T-helper 17 cell (primary cell): ENCODE results near the gene TPPP. TPM values are rescaled to one million over a fixed set of nuclear protein-coding genes. Genes with fewer than 3 reads are reported as not detected.

Experiments used
- ATAC-seq: fragments of 150-1000 bp; cut with Tn5 transposase; 2 replicates; pipeline ENCODE4 v1.10.0; 2021; ENCODE audit warnings: mild to moderate bottlenecking, moderate library complexity
- DNase-seq, 3 donors: peaks; one replicate each; pipeline versions ENCODE4 v3.0.0 to v3.0.0-alpha.2; 2020 to 2021
- H3K9me3 ChIP-seq: one replicate; pipeline ENCODE4 v1.7.0; 2013; ENCODE audit warnings: low read length, mild to moderate bottlenecking; ENCODE audit not compliant: control insufficient read depth, poor library complexity, severe bottlenecking
- H3K27ac Mint-ChIP-seq: one replicate; pipeline ENCODE4 v1.8.0; 2022; ENCODE audit warnings: mild to moderate bottlenecking, moderate library complexity, mixed read lengths
- H3K27me3 Mint-ChIP-seq: one replicate; pipeline ENCODE4 v1.8.0; 2022; ENCODE audit warnings: mixed read lengths
- H3K36me3 Mint-ChIP-seq: one replicate; pipeline ENCODE4 v1.8.0; 2022; ENCODE audit warnings: low read depth, mixed read lengths
- H3K4me1 Mint-ChIP-seq: one replicate; pipeline ENCODE4 v1.8.0; 2022; ENCODE audit warnings: mild to moderate bottlenecking, mixed read lengths
- H3K4me3 Mint-ChIP-seq: one replicate; pipeline ENCODE4 v1.8.0; 2022; ENCODE audit warnings: mild to moderate bottlenecking, moderate library complexity, mixed read lengths
- total RNA-seq, 4 donors: library from RNA in 2 of 4; stranded (reverse) in 2 of 4; gene quantifications; one replicate each; pipeline ENCODE4 v1.2.3 and lab custom pipeline; 2022 to 2026

Gene TPPP
- total RNA-seq, 2 donors from 2014 or later, result 17.3 to 35.4 TPM

DNA sequence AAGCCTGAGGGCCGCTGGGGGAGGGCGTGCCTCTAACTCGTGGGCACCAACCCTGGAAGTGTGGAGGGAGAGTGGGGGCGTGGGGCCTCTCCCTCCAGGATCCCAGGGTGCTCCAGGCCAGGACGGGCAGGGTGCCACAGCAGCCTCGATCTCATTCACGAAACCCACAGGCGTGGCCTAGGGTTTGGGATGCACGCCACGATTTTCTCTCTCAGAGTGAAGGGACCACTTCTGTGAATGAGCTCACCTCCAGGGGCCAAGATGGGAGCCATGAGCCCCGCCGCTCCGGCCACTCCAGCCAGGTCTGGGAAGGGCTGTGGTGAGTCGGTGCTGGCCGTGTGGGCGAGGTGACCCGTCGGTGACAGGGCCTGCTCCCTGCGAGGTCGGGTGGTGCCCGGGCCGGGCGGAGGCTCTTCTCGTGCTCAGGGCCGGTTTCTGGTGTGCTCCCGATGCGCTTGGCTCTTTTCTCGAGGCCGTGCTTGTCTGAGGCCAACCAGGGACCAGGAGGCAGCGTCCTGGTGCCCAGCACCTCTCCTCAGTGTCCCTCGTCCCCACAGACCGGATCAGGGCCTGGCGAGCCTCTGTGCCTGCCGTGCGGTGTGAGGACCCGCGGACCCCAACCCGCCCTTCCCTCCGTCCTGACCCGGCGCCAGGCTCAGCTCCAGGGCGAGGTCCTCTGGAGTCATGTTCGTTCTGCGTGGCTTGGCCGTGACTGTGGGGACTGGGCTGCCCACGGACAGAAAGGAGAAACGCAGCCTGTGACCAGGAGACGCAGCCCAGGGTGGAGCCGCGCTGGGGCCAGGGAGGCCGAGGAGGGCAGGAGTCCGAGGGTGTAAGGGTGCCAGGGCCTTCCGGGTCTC is 31.0 kb downstream of the TPPP start:
- Mint-ChIP-seq H3K36me3 (peaks cover 7% of the 10 kb centered on the region), H3K27ac (no peak overlapping the region), H3K4me3 (no peak overlapping the region), H3K27me3 (no peaks in the 10 kb centered on the region), H3K4me1 (peaks cover 2% of the 10 kb centered on the region)
- peak in 1 of 3 donors; percentile 9 for DNase-seq
- ATAC-seq, result no peak
- H3K9me3 ChIP-seq, result no peaks in the 10 kb centered on the region

DNA sequence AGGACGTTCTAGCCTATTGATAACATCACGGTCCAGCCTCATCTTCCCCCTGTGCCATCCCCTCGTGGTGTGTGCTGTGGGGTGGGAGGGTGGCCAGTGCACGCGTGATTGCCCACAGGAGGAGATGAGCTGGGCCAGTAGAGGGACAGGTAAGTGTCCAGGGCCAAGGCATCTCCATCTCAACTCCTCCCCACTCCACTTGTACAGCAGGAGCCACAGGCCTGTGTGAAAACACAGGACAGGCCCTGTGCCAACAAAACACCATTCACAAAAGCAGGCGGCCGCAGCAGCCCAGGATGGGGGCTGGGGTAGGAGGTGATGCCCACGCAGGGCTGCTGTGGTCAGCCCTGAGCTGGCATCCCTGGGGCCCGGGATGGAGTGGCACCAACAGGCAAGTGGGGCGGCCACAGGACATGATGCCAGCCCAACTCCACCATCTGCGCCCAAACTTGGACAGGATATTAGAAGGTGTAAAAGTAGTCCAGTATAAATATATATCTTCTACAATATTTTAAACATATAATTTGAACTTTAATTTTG is 32.6 kb downstream of the TPPP start:
- Mint-ChIP-seq H3K4me1 (no peaks in the 10 kb centered on the region), H3K4me3 (peak overlapping the region; percentile 41), H3K36me3 (peaks cover 10% of the 10 kb centered on the region), H3K27ac (peak overlapping the region; percentile 86), H3K27me3 (no peaks in the 10 kb centered on the region)
- no peaks in the 10 kb centered on the region for H3K9me3 ChIP-seq
- DNase-seq, result no peak
- no peak for ATAC-seq

DNA sequence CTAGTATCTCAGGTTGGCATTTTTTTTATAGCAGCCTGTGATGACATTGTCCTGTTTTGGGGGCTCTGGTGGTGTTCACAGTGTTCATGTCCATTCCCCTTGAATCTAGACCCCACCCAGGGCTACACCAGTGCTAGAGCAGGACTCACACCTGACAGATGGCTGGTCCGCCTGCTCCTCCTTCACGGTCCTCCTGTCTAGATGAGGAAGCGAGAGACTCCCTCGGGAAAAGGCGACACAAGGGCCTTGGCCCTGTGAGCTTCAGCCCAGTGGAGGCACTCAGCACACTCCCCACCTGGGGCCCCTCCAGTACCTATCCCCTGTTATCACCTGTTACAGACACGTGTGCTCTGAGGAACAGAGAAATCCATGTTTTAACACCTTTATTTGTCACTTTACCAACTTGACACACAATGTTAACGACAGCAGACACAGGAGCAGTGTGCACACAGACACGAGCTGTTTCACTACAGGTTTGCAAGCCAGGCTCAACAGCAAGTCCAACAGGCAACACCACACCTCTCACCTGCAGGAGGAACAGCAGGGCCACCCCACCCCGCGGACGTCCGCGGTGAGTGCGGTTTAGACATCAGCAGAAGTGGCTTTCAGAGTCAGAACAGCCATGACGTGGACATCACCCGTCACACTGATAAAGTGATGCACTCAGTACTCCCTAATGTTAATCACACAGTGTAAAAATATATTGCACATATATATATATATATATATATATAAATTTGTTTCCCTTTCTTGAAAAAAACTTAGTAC is 33.5 kb downstream of the TPPP start:
- peaks cover 10% of the 10 kb centered on the region for H3K36me3 Mint-ChIP-seq
- ATAC-seq (no peak), DNase-seq (no peak)
- no peaks in the 10 kb centered on the region for H3K9me3 ChIP-seq
- peak overlapping the region; percentile 66 for H3K27ac Mint-ChIP-seq
- no peaks in the 10 kb centered on the region for H3K27me3 Mint-ChIP-seq
- no peak overlapping the region for H3K4me3 Mint-ChIP-seq
- H3K4me1 Mint-ChIP-seq, result no peaks in the 10 kb centered on the region

DNA sequence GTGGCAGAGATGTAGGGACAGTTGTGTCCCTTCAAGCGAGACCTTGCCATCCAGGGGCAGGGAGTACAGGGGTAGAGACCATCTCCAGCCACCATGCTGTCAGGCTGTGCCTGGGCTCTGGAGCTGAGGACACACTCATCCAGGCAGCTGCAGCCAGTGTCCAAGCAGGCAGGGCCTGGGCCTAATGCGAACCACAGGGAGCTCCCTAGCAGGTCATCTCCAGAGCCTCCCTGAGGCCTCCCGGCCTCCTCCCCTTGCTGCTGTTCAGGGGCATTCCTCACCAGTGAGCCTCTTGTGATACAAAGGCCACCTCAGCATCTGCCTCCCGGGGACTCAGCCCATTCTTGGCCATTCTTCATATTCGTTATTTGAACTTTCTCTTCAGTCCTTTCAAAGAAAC is 35.0 kb downstream of the TPPP start:
- H3K9me3 ChIP-seq, result no peaks in the 10 kb centered on the region
- ATAC-seq (peak; percentile 12), DNase-seq (no peak)
- H3K27ac Mint-ChIP-seq, result peak overlapping the region; percentile 66
- H3K36me3 Mint-ChIP-seq, result peaks cover 10% of the 10 kb centered on the region
- H3K27me3 Mint-ChIP-seq, result no peaks in the 10 kb centered on the region
- H3K4me1 Mint-ChIP-seq, result peaks cover 3% of the 10 kb centered on the region
- H3K4me3 Mint-ChIP-seq, result peak overlapping the region; percentile 8

DNA sequence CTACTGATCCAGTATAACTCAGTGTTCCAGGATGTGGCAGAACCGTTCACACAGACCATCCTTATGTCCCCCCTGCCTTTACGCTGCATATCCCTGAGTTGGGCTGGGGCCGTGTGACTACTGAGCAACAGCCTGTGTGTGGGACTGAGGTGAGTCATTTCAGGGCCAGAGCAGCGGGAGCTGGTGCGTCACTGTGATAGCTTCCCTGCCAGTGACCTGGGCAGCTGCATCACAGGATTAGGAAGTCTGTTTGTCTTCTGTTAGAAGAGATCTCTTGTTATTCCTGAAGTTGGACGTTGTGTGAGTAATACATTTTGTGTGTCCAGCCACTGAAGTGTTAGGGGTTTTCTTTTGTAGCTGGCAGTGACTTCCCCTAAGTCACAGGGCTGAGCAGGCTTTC is 35.6 kb downstream of the TPPP start:
- DNase-seq (no peak), ATAC-seq (peak; percentile 11)
- H3K36me3 Mint-ChIP-seq, result peaks cover 10% of the 10 kb centered on the region
- no peaks in the 10 kb centered on the region for H3K27me3 Mint-ChIP-seq
- H3K9me3 ChIP-seq, result no peaks in the 10 kb centered on the region
- no peak overlapping the region for H3K4me3 Mint-ChIP-seq
- peaks cover 3% of the 10 kb centered on the region for H3K4me1 Mint-ChIP-seq
- H3K27ac Mint-ChIP-seq, result peak overlapping the region; percentile 66

DNA sequence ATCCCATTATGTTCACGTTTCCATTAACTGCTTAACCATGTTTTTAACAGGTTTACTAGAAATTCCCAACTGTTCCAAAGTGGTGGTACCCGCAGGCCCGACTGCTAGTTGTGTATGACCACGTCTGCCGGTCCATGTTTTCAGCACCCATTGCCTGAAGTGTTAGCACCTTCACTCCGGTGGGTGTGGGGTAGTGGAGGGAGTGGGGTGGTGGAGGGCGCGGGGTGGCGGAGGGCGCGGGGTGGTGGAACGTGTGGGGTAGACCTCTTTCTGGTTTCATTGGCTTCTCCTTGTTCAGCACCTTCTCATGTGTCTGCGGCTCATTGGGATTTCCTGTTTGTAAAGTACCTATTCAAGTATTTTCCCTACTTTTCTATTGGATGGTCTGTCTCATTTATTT is 37.7 kb downstream of the TPPP start:
- no peak for DNase-seq
- Mint-ChIP-seq H3K36me3 (peaks cover 10% of the 10 kb centered on the region), H3K27me3 (no peaks in the 10 kb centered on the region), H3K27ac (no peak overlapping the region), H3K4me3 (no peak overlapping the region), H3K4me1 (peaks cover 3% of the 10 kb centered on the region)
- H3K9me3 ChIP-seq, result no peaks in the 10 kb centered on the region
- no peak for ATAC-seq

DNA sequence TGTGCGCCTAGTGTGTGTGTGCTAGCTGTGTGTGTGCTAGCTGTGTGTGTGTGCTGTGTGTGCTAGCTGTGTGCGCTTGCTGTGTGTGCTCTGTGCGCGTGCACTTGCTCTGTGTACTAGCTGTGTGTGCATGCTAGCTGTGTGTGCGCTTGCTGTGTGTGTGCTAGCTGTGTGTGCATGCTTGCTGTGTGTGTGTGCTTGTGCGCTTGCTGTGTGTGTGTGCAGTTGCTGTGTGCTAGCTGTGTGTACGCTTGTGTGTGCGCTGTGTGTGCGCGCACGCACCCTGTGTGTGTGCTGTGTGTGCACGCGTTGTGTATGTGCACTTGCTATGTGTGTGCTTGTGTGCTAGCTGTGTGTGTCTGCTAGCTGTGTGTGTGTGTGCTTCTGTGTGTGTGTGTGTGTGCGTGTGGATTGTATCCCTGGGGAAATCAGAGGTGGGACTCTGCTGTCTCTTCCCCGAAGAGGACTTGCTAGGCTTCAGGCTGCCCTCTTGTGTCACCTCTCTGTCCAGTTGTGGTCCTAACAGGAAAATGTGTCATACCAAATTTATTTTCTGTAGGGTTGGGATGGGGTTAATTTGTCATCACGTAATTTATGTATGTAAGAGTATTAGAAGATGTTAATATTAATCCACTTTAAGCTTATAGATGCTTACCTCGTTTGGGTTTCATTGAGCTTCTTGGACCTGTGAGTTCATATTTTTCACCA is 38.9 kb downstream of the TPPP start:
- Mint-ChIP-seq H3K4me3 (no peak overlapping the region), H3K36me3 (peaks cover 7% of the 10 kb centered on the region), H3K27ac (no peak overlapping the region), H3K27me3 (no peaks in the 10 kb centered on the region), H3K4me1 (peaks cover 3% of the 10 kb centered on the region)
- DNase-seq (no peak), ATAC-seq (peak; percentile 27)
- no peaks in the 10 kb centered on the region for H3K9me3 ChIP-seq

DNA sequence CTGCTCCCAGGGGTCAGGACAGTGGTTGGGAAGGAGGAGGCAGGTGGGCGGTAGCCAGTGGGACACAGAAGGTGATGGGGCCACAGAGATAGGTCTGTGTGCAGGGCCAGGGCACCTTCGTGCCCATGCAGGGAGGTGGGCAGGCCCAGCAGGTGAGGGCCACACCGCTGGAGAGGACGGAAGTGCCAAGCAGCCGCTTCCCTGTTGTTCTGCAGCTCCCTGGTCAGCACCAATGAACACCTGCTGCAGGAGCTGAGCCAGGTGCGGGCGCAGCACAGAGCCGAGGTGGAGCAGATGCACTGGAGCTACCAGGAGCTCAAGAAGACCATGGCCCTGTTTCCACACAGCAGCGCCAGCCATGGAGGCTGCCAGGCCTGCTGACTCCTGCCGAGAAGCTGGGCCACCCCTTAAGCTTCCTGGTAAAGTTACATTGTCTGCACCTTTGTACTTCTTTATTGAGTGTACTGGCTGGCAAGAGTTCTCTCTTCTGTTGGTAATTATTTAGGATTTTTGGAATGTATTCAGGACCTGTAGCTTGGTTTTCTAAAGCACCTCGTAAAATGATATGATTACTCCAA is 40.3 kb downstream of the TPPP start:
- Mint-ChIP-seq H3K27me3 (no peaks in the 10 kb centered on the region), H3K36me3 (peaks cover 7% of the 10 kb centered on the region), H3K27ac (no peak overlapping the region), H3K4me1 (peaks cover 3% of the 10 kb centered on the region), H3K4me3 (no peak overlapping the region)
- DNase-seq (no peak), ATAC-seq (peak; percentile 16)
- no peaks in the 10 kb centered on the region for H3K9me3 ChIP-seq

DNA sequence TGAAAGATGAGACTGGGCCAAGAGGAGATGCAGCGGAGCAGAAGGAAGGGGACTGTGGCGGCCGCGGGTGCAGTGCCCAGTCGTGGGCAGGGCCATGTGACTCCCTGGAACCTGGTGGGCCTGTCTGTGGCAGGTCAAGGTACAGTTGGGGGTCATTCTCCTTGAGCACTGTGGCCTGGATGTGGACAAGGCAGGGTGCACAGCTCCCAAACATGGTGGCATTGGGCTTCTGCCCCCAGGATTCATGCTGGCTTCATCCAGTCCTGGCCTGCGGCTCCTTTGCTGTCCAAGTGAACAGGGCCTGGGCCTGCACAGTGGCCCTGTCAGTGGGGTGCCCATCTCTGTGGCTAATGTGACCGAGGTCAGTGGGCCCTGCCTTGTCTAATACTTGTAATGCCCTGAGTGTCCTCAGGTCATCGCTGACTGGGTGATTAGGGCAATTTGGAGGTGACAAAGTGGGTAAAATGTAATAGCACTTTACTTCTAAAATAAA is 41.1 kb downstream of the TPPP start:
- Mint-ChIP-seq H3K27ac (no peak overlapping the region), H3K36me3 (peaks cover 2% of the 10 kb centered on the region), H3K4me1 (peaks cover 3% of the 10 kb centered on the region), H3K4me3 (peak overlapping the region; percentile 7), H3K27me3 (no peaks in the 10 kb centered on the region)
- no peaks in the 10 kb centered on the region for H3K9me3 ChIP-seq
- DNase-seq (no peak), ATAC-seq (peak; percentile 12)

DNA sequence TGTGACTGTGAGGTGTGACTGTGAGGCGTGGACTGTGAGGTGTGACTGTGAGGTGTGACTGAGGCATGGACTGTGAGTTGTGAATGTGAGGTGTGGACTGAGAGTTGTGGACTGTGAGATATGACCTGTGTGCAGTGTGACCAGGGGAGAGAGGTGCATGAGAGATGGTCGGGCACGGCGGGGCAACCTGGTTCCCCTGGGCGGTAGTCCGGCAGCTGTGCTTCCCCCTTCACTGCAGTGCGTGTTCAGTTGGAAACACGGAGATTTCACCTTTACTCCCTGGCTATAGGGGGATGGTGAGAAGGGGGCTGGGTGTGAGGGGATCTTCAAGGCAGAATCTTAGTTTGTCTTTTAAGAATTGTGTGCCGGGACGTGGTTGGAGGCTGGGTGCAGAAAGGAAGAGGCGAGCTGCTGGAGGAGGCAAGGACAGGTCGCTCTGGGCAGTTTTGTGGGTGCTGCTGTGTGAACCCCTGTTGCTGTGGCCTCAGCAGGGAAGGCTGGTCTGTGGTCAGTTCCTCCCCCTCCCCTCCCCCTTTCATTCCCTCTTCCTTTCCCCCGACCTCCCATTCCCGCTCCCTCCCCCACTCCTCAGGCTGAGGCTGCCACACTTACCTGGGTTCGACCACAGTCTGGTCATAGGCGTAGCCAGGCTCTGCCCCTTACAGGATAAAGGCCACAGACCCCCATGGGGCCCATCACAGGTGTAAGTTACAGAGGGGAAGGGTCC is 41.7 kb downstream of the TPPP start:
- Mint-ChIP-seq H3K4me1 (peaks cover 3% of the 10 kb centered on the region), H3K4me3 (peak overlapping the region; percentile 7), H3K27me3 (no peaks in the 10 kb centered on the region), H3K36me3 (peaks cover 1% of the 10 kb centered on the region), H3K27ac (no peak overlapping the region)
- no peak for DNase-seq
- ATAC-seq, result peak; percentile 7
- H3K9me3 ChIP-seq, result no peaks in the 10 kb centered on the region

DNA sequence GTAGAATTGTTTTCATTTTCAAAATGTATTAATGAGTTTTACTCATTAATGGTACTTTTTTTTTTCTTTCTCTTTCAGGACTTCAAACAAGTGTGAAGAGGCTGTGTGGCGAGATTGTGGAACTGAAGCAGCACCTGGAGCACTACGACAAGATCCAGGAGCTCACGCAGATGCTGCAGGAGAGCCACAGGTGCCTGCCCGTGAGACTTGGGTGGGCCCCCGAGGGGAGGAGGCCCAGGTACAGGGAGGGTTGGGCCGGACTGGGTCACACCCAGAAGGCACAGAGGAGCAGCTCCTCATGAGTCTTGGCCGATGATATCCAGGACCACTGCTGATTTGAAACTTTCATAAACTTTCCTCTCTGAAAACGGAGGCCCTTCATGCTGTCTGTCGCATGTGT is 45.4 kb downstream of the TPPP start:
- no peak for DNase-seq
- Mint-ChIP-seq H3K27ac (no peak overlapping the region), H3K4me3 (no peak overlapping the region), H3K36me3 (no peaks in the 10 kb centered on the region), H3K27me3 (no peaks in the 10 kb centered on the region), H3K4me1 (peaks cover 2% of the 10 kb centered on the region)
- no peak for ATAC-seq
- H3K9me3 ChIP-seq, result no peaks in the 10 kb centered on the region

DNA sequence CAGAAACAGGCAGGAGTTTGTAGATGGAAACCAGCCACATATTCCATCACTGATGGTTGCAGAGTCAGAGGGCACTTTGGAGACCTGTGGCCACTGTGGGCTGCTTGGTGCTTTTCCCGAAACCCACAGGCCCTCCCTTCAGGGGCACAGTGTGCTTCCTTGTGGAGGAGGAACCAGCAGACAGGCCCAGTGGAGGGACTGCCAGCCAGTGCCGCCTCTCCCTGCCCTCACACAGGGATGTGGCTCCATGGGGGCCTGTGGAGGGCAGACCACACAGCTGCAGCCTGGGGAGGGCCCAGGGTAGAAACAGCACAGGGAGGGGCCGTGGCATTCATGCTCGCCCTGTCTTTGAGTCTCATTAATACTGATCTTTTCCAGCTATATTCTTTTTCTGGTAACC is 45.8 kb downstream of the TPPP start:
- H3K4me1 Mint-ChIP-seq, result peaks cover 2% of the 10 kb centered on the region
- H3K27ac Mint-ChIP-seq, result no peak overlapping the region
- no peak for DNase-seq
- no peaks in the 10 kb centered on the region for H3K36me3 Mint-ChIP-seq
- H3K27me3 Mint-ChIP-seq, result no peaks in the 10 kb centered on the region
- no peak for ATAC-seq
- no peak overlapping the region for H3K4me3 Mint-ChIP-seq
- no peaks in the 10 kb centered on the region for H3K9me3 ChIP-seq
